Neural cell (in vitro differentiated cells): ENCODE results near the gene PPARGC1A. TPM values are rescaled to one million over a fixed set of nuclear protein-coding genes. Genes with fewer than 3 reads are reported as not detected.

Experiments used
- H2AFZ ChIP-seq: fragments of 200-600, 300-800 bp; sonication (generic), shearing (Covaris generic); 2 replicates; pipeline ENCODE4 v1.6.0; 2014; ENCODE audit warnings: low read depth, mild to moderate bottlenecking, antibody characterized with exemption, low read length, moderate library complexity
- H3F3A ChIP-seq: fragments of 200-600 bp; shearing (Covaris generic); 2 replicates; pipeline ENCODE4 v1.6.1; 2016; ENCODE audit warnings: mild to moderate bottlenecking, moderate library complexity, mixed read lengths, antibody characterized with exemption, low read length; ENCODE audit not compliant: insufficient read depth, poor library complexity, severe bottlenecking
- H3K27ac ChIP-seq: fragments of 200-600, 300-800 bp; sonication (generic), shearing (Covaris generic); 2 replicates; pipeline ENCODE4 v1.5.1; 2014; ENCODE audit warnings: mild to moderate bottlenecking, low read length, moderate library complexity
- H3K27me3 ChIP-seq: fragments of 300-800, 200-600 bp; sonication (generic), shearing (Covaris generic); 2 replicates; pipeline ENCODE4 v1.6.0; 2014; ENCODE audit warnings: mild to moderate bottlenecking, low read depth, low read length, moderate library complexity; ENCODE audit not compliant: insufficient read depth
- H3K36me3 ChIP-seq: fragments of 300-800, 200-600 bp; sonication (generic), shearing (Covaris generic); 2 replicates; pipeline ENCODE4 v1.5.1; 2014; ENCODE audit warnings: mild to moderate bottlenecking, antibody characterized with exemption, low read length, moderate library complexity; ENCODE audit not compliant: insufficient read depth
- H3K4me2 ChIP-seq: fragments of 300-800, 200-600 bp; sonication (generic), shearing (Covaris generic); 2 replicates; pipeline ENCODE4 v1.6.0; 2014; ENCODE audit warnings: mild to moderate bottlenecking, low read length
- H3K4me3 ChIP-seq: fragments of 300-800, 200-600 bp; sonication (generic), shearing (Covaris generic); 2 replicates; pipeline ENCODE4 v1.5.1; 2014; ENCODE audit warnings: mild to moderate bottlenecking, low read length, moderate library complexity
- H3K79me2 ChIP-seq: fragments of 200-600 bp; shearing (Covaris generic); replicated peaks from 2 replicates; pipeline ENCODE4 v1.6.0; 2014; ENCODE audit warnings: mild to moderate bottlenecking, low read length, moderate library complexity; ENCODE audit not compliant: insufficient read depth
- H3K9ac ChIP-seq: fragments of 300-800, 200-600 bp; sonication (generic), shearing (Covaris generic); 2 replicates; pipeline ENCODE4 v1.6.1; 2016; ENCODE audit warnings: mild to moderate bottlenecking, low read length, mixed read lengths
- H3K9me2 ChIP-seq: fragments of 200-600 bp; shearing (Covaris generic); 2 replicates; pipeline ENCODE4 v1.6.1; 2016; ENCODE audit warnings: mild to moderate bottlenecking, low read length, mixed read lengths; ENCODE audit not compliant: insufficient read depth
- H3K9me3 ChIP-seq: fragments of 200-600, 300-800 bp; sonication (generic), shearing (Covaris generic); 2 replicates; pipeline ENCODE4 v1.6.1; 2016; ENCODE audit warnings: mild to moderate bottlenecking, mixed run types, low read length, moderate library complexity, mixed read lengths
- H4K20me1 ChIP-seq: fragments of 200-600 bp; shearing (Covaris generic); 2 replicates; pipeline ENCODE4 v1.6.1; 2016; ENCODE audit warnings: mild to moderate bottlenecking, mixed run types; ENCODE audit not compliant: insufficient read depth
- EP300 ChIP-seq: fragments of 450-650 bp; conservative IDR thresholded peaks from 2 replicates; pipeline ENCODE4 v1.6.1; 2014; ENCODE audit warnings: antibody characterized with exemption, mild to moderate bottlenecking, moderate library complexity; ENCODE audit not compliant: poor library complexity, severe bottlenecking
- EZH2 ChIP-seq: fragments of 200-600, 300-800 bp; shearing (Covaris generic), sonication (generic); IDR thresholded peaks from 2 replicates; pipeline ENCODE4 v1.6.1; 2014; ENCODE audit warnings: antibody characterized with exemption, low read length, borderline replicate concordance, mild to moderate bottlenecking; ENCODE audit not compliant: insufficient read depth, poor library complexity, severe bottlenecking
- MXI1 ChIP-seq: fragments of 450-650 bp; conservative IDR thresholded peaks from 2 replicates; pipeline ENCODE4 v1.6.1; 2014; ENCODE audit warnings: antibody characterized with exemption, mild to moderate bottlenecking; ENCODE audit not compliant: poor library complexity, severe bottlenecking
- POLR2AphosphoS5 ChIP-seq: IDR thresholded peaks from 2 replicates; pipeline ENCODE4 v1.6.1; 2012
- RAD21 ChIP-seq: fragments of 450-650 bp; conservative IDR thresholded peaks from 2 replicates; pipeline ENCODE4 v1.6.1; 2014; ENCODE audit warnings: antibody characterized with exemption, mild to moderate bottlenecking, moderate library complexity
- REST ChIP-seq: IDR thresholded peaks from 2 replicates; pipeline ENCODE4 v1.6.1; 2012; ENCODE audit warnings: borderline replicate concordance
- SMC3 ChIP-seq: fragments of 450-650 bp; conservative IDR thresholded peaks from 2 replicates; pipeline ENCODE4 v1.6.1; 2014; ENCODE audit warnings: antibody characterized with exemption, mild to moderate bottlenecking, moderate library complexity; ENCODE audit not compliant: poor library complexity
- TAF1 ChIP-seq: IDR thresholded peaks from 2 replicates; pipeline ENCODE4 v1.6.1; 2012; ENCODE audit warnings: low read depth
- polyA plus RNA-seq: library from polyadenylated mRNA; depleted of rRNA; stranded (reverse); fragments of >200 nt; gene quantifications from 2 replicates; pipeline ENCODE4 v1.2.3, GENCODE V29; 2014

PPARGC1A gene
- polyA plus RNA-seq, 1 donor from 2014 or later = 7.2 TPM

DNA sequence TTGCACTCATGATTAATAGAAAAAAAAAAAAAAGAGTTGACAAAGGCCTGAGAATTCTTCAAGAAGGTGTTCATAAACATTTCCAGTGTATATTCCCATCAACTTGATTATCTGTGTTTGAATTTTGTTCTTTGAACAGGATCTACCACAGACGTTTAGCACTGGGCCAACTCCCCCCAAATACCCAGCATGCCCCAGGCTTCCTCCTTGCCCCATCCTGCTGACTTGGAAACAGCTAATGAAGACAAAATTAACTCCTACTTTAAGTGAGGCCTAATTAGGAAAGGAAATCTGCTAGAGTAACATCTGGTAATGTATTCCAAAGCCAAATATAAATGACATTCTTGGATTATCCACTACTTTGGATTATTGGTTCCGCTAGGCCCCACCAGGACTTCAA, 52.5 kb downstream of the PPARGC1A start:
- Histone ChIP-seq H3K27me3 (no peaks in the 10 kb centered on the region), H4K20me1 (no peaks in the 10 kb centered on the region), H3K9me3 (no peaks in the 10 kb centered on the region), H3K4me2 (no peak overlapping the region), H2AFZ (no peak overlapping the region), H3K27ac (no peak overlapping the region), H3K4me3 (no peak overlapping the region), H3K79me2 (no peaks in the 10 kb centered on the region), H3K36me3 (no peaks in the 10 kb centered on the region), H3F3A (no peaks in the 10 kb centered on the region), H3K9me2 (no peaks in the 10 kb centered on the region), H3K9ac (no peak overlapping the region)
- TF ChIP-seq MXI1 (no peak), EP300 (no peak), EZH2 (no peak), REST (no peak), TAF1 (no peak)

DNA sequence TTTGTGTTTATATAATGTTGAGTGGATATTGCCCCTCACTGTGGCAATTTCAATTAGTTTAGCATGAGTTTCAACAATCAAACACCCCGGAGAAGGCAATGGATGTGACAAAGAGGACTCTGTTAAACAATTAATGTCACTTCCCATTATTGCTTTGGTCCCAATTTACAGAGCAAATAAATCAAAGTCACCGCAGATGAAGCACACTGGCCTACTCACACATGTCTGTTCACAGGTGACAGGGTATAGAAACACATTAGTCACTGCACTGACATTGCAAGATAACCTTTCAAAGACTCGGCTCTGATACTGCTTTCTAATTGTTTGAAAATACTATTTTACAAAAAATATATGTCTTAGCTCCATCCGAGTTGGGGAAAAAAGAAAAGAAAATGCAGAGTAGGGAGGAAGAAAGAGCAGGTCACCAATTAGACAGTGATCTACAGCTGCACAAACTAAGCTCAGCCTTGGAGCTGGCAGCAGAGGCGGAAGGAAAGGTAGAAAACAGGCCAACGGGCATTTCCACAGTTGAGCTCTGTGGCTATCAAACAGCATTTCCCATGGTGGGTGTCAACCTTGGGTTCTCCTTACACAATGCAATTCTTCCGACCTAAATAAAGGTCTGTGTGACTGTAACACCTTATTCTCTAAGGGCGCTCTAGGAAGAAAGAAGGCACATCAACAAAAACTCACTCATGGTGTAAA, 53.9 kb downstream of the PPARGC1A start:
- no peak overlapping the region for H3K27ac ChIP-seq
- H3K9me2 ChIP-seq = no peaks in the 10 kb centered on the region
- no peaks in the 10 kb centered on the region for H3K36me3 ChIP-seq
- H2AFZ ChIP-seq = no peak overlapping the region
- no peaks in the 10 kb centered on the region for H3K79me2 ChIP-seq
- no peaks in the 10 kb centered on the region for H3F3A ChIP-seq
- H3K27me3 ChIP-seq = no peaks in the 10 kb centered on the region
- no peak overlapping the region for H3K4me2 ChIP-seq
- no peaks in the 10 kb centered on the region for H3K9me3 ChIP-seq
- no peak overlapping the region for H3K9ac ChIP-seq
- TF ChIP-seq RAD21 = no peak
- TF ChIP-seq POLR2AphosphoS5 = no peak
- TF ChIP-seq EZH2 = no peak
- no peak for TF ChIP-seq SMC3
- TF ChIP-seq REST = no peak
- H4K20me1 ChIP-seq = no peaks in the 10 kb centered on the region
- H3K4me3 ChIP-seq = no peak overlapping the region
